Dermis lymphatic vessel endothelial cell (primary cell): ENCODE data around the gene KBTBD12. TPM values are rescaled to one million over a fixed set of nuclear protein-coding genes. Genes with fewer than 3 reads are reported as not detected.

Experiments used
- total RNA-seq: library from RNA; depleted of rRNA; stranded (reverse); fragments of >200 nt; gene quantifications from 2 replicates; pipeline ENCODE4 v1.2.1, GENCODE V29; 2014

KBTBD12 gene, protein sequence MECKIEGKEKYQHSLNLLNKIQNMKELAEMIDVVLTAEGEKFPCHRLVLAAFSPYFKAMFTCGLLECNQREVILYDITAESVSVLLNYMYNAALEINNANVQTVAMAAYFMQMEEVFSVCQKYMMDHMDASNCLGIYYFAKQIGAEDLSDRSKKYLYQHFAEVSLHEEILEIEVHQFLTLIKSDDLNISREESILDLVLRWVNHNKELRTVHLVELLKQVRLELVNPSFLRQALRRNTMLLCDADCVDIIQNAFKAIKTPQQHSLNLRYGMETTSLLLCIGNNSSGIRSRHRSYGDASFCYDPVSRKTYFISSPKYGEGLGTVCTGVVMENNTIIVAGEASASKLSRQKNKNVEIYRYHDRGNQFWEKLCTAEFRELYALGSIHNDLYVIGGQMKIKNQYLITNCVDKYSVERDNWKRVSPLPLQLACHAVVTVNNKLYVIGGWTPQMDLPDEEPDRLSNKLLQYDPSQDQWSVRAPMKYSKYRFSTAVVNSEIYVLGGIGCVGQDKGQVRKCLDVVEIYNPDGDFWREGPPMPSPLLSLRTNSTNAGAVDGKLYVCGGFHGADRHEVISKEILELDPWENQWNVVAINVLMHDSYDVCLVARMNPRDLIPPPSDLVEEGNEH
- total RNA-seq = not detected in 2 replicates

DNA sequence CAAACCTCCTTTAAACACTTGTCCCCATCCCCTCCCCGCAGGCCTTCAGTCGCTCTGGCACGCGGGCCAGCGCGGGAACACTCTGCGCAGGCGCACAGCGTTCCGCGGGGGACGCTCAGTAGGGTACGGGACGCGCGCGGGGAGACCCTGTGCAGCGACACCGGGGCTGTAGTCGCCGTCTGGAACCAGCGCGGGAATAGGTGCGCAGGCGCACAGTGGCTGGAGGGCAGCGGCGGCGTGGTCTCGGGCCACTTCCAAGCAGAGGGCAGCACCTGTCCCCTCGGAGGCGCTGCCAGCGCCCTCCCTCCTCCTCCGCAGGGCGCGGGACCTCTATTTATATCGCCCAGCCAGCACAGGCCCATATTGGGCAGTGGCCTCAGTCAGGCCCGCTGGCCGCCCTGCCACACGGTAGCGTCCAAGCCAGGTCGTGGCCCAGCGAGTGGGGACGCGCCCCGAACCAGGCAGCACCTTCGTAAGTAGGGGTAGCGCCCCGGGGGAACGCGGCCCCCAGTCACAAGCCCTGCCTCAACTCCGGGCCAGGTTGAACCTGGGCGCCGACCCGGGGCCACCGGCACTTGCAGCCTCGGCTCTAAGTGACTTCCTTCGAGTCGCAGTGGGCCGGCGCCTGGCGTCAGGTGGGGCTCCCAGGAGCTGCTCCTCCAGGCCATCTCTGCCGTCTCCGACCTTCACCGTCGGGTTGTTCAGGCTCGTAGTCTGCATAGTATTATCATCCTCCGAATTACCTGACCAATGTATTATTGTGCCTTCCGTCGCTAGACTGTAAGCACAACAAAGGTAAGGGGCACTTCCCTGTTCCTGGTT is at the start of gene KBTBD12:
Gene KBTBD12, plus strand, starts transcription at position 118 of the 822 bp plus-strand sequence. CDS start 7,830 bp downstream, outside the sequence.

Other genes with a start within 250 kb of the KBTBD12 start
- 12.2 and 14.0 TPM in 2 replicates for gene ABTB1, start 242.3 kb upstream of the KBTBD12 start, total RNA-seq
- gene MGLL, start 92.7 kb upstream of the KBTBD12 start, total RNA-seq = 19.6 and 26.5 TPM in 2 replicates
- 196 and 222 TPM in 2 replicates for gene SEC61A1, start 137.2 kb downstream of the KBTBD12 start, total RNA-seq
- 48.9 and 58.2 TPM in 2 replicates for gene RUVBL1, start 208.6 kb downstream of the KBTBD12 start, total RNA-seq
- 2.1 and 2.3 TPM in 2 replicates for gene EEFSEC, start 238.2 kb downstream of the KBTBD12 start, total RNA-seq